HG03025 (cell line): ENCODE data around the gene CHN2.
"Not testable (repeated sequence)": the region's sequence is repeated elsewhere in the genome, so short reads cannot be mapped to it uniquely, and the experiment has no call there.

Experiments
- ATAC-seq: cut with Tn5 transposase; IDR thresholded peaks from one replicate; pipeline ENCODE4 v1.9.1; 2021; ENCODE audit warnings: mild to moderate bottlenecking, moderate library complexity; ENCODE audit not compliant: unreplicated experiment, low FRiP score

CHN2 gene

DNA sequence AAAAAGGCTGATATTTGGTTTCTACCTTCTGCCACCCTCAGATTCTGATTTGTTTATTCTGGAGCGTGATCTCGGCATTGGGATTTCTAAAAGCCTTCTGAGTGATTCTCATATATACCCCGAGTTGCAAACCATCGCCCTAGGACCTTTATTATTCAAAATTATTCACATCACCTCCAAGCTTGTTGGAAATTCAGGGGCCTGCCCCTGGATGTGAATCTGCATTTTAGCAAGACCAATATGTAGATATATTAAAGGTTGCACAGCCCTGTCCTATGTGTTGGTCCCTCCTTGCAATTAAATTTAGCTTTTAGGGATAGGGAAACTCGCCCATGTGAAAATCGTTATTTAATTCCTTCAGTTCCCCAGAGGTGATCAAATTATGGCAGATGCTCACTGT, 9.0 kb upstream of the CHN2 start:
- ATAC-seq: no peak

DNA sequence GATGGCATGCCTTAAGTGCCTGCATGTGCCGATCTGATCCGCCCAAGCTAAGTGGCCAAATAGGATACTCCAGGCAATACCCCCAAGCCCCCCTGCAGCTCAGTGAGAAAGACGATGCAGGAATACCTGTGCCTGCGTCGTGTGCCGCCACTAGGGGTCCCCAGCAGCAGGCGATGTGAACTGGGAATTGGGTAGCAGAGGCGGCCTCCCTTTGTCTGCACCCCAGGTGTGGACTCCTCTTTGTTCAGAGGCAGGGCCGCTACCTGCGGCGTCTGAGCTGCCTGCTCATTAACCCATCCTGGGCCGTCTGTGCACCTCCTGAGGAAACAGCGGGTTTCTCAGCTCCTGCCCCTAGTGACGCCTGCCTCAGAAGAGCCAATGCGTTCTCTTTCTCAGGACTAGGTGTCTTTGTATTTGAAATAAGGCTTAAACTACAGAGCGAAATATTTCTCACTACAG, 4.8 kb upstream of the CHN2 start:
- ATAC-seq: no peak

DNA sequence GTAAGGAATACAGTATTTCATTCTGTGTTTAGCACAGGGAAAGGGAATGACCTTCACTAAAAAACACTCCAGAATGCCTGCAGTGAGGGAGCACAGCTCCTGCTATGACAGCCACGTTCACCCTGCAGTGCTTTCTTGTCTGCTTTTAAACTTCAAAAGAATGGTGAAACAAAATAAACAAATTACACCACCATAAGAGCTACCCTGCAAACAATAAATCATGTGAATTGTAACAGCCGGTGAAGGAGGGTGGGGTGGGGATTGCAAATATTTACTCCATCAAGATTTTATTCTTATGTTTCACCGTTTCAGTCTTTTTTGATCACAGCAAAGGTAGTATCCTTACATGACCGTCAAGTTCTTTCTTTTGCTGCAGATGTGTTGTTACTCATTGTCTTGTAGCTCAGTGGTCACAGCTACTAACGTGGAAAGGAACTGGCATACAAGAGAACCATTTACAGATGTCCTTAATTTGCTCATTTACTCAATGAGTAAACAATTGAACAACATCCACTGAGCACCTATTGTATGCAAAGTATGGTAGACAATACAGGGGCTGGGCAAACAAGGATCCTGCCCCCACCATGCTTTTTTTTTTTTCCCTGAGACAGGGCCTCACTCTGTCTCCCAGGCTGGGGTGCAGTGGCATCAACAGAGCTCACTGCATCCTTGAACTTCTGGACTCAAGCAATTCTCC, 4.1 kb upstream of the CHN2 start:
- ATAC-seq: no peak

DNA sequence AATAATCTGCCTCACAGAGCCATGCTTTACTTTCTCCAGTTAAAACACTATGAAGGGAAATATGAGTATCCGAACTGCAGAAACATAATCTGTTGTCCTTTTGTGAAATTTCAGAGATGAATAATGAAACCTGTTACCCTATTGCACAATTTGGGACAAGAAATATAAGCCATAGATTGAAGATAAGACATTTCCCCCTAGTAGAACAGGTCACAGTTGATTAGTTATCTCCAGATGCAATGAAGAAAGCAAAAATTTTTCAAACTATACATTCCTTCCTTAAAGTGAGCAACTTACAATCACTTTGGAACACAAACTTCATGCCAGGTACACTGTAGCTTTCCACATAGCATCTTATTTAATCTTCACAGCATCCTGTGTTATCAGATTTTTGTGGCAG, 2.3 kb upstream of the CHN2 start:
- no peak for ATAC-seq

DNA sequence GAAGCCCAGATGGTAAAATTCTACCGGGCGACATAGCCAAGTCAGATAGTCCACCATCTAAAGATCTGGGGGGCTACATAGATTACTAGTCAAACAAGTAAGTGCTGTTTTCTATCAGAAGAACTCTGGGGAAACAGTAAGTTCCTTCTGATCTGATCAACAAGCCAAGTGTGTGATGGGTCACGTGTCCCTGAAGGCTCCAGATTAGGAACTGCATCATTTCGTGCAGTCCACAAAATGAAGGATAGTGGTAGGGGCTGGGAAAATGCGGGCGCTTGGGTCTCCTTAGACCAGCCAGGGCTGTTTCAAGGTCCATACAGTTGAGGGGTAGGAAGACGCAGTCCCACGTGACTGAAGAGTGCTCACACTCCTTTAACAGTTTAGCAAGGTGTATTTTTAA, 1.8 kb upstream of the CHN2 start:
- no peak for ATAC-seq

DNA sequence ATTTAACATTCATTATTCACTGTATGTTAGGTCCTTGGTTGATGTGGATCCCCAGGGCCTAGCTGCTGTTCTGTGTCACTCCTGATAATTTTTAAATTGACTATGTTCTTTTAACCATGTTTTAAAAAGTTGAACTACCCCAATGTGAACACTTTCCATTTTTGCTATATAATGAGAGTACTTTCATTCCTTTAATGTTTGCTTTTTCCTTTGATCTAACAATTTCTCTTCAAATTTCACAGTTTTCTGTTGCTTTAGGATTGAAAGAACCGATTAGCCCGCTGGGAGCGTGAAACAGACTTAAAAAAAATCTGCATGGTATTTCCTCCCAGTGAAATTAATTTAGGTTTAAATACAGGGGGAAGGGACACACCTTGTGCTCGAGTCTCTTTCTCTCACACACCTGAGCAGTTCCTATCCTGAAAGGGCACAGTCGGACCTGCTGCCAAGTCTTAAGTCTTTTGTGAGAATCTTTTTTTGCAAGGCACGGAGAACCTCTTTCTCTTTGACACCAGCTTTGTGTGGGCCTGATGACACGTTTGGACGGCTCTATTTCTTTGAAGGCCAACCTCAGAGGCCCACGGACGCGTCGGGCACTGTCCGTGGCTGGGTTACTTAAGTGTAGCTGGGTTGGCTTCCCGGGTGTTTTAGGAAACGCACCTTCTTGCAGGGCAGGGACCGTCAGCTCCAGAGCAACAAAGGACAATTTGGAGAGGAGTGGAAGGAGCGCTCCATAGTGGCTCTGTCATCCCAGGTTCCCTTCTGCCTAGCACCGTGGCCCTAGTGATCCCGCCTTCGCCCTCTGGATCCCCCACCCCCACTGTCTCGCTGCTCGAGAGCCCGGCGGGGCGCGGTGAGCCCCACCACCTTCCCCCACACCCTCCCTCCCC, 1.0 kb upstream of the CHN2 start:
- no peak for ATAC-seq

DNA sequence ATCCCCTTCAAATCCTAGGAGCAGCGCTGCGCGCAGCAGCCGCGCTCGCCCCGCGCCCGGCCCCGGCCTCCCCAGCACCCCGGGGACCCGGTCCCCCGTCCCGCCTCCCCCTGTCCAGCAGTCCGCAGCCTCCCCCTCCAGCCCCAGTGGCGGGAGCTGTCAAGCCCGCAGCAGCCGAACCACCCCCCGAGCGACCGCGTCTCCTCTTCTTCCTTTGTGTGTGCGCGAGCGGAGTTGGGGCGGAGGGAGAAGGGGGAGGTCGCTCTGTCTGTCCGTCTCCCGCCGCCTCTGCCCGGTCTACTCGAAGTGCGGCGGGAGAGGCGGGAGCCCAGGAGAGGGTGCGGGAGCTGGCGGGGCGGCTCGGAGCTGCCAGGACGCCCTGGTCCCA, 375 bp upstream of the CHN2 start:
- no peak for ATAC-seq

DNA sequence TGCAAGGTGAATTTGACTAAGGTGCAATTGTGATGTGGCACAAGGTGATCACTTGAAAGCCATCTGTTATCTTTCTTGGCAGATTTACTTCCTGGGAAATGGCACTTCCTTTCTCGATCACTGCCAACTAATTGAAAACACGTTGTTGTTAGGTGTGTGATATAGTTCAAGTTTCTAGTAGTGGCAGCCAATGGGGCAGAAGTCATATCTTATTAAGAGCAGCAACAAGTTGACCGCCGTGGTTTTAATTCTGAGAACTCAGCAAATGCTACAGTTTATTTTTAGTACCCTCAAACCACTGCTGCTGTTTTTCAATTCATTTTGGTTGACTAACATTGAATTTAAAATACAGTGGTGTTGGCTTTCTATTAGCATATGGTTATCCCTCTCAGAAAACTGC, 1.6 kb downstream of the CHN2 start:
- ATAC-seq: no peak

DNA sequence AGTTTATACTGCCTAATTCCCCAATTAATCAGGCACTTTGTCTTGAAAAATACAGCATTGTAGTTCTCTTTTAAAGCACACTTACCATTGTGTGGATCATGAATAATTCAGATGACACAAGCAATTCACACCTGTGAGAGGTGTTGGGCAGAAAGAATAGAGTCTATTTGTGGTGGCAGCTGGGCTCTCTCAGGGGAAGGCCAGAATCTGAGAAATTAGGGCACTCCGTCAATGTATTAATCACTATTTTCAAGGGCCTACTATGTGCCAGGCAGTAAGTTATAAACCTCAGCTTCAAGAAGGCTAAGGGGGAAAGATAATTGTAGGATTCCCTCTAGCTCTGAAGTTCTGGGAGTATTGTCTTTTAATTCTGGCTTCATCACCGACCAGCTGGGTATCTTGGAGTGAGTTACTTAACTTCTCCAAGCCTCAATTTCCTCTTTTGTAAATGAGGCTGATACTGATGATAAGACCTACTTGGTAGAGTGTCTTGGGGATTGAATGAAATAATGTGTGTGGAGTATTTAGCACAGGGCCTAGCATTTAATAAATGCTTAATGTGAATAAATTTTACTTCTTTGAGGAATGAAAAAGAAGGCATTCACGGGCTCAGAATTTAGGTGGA, 2.5 kb downstream of the CHN2 start:
- no peak for ATAC-seq

DNA sequence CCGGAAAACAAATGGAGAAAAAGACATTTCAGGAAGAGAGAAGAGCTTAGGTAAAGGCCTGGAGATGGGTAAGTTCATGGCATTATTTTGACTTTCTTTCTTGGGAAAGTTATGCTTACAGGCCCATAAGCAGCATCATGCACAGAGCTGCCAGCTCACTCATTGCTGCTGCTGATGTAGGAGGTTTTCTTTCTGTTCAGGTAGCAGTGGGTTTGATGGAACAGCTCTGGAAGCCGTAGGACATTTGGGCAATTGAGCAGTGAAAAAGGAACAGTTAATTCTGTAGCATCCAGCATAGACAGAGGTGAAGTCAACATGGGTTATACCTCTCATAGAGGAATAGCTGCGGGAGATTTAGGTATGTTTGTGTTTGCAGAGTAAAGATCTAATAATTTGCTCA, 3.3 kb downstream of the CHN2 start:
- no peak for ATAC-seq

DNA sequence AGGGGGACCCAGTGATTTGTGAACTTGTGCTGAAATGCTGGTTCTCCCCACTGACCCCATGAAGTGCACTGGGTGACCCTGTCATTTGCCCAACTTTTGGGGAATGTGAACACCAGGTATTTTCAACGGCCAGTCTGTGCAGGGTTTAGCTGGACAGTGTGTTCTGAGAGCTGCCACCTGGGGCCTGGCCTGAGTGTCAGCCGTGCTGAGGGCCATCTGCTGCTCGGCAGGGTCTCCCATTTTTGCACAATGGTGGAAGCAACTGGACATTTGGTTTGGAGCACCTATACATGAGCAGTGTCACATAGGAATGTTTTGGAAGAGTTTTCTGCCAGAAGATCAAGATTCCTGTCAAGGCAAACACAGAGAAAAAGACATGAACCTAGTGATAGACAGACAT, 5.2 kb downstream of the CHN2 start:
- ATAC-seq: no peak

DNA sequence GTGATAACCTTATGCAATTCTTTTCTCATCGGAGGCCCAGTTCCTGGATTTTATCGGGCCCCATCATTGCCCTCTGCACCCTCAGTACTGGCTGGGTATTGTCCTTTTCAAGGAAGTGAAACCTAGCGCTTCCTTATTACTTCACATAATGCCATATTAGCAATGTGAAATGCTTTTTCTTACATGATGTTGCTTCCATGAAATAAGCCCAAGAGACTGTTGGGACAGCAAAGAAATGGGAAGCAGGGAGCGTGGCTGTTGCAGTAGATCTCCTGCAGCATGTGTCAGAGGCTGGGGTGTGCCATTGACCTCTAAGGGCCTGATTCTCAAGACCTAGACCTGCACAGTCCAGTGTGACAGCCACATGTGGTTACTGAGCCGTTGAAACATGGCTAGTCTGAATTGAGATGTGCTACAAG, 8.1 kb downstream of the CHN2 start:
- ATAC-seq: no peak

DNA sequence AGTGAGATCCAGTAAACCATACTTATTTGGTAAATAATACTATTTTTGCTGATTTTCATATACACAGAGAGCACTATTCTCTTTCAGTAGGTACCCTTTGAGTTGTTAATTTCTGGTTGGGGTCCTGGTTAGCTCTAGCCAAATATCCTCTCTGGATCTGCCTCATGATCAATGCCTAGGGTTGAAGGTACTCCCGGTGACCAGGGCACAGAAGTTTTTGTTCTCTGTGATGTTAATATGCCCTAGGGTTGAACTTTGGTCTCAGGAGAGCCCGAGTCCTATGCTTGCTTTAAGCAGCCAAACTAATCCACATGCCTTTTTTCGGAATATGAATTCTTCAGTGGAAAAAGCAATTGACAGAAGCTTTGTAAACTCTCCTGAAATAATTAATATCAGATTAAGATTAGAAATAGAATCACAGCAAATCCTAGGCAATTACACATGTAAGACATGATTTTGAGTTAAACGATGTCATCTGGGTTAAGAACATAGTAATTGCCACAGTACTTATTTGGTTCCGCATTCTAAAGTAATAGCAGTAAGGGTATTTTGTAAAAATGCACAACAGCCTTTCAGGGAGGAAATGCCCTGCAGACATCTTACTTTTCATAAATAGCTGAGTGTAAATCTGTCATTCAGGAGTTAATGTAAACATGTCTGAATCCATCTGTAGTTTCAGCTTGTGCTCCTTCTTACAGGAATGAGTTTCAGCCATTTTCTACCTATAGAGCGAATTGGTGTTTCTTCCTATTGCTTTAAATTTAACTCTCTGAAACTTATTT, 10.1 kb downstream of the CHN2 start:
- no peak for ATAC-seq

DNA sequence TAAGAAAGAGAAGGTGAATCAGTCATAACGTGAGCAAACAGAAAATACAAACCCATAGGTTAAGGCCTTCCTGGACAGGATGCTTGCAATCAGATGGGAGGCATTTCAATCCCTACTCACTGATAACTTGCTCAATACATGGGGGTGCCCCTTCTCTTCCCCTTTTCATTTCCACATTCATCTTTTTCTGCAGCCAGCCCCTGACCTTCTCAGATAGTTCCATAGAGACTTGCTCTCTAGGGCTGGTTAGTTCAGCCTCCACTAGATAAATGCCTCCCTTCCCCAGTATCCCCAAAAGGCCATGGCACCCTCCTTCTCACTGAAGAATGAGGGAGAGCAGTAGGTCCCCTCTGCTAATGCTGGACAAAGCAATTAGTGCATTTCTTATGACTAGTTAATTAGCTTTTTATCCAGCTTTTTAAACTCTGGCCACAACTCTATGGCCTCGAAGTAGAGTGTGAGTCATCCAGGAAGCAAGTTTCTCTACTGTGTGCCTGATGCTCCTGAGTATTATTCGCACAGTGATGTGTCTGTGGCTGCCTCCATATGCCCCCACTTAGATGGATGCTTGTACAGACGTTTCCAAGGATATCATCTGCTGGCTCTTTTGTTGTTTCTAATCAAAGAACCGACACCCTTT, 12.7 kb downstream of the CHN2 start:
- no peak for ATAC-seq

DNA sequence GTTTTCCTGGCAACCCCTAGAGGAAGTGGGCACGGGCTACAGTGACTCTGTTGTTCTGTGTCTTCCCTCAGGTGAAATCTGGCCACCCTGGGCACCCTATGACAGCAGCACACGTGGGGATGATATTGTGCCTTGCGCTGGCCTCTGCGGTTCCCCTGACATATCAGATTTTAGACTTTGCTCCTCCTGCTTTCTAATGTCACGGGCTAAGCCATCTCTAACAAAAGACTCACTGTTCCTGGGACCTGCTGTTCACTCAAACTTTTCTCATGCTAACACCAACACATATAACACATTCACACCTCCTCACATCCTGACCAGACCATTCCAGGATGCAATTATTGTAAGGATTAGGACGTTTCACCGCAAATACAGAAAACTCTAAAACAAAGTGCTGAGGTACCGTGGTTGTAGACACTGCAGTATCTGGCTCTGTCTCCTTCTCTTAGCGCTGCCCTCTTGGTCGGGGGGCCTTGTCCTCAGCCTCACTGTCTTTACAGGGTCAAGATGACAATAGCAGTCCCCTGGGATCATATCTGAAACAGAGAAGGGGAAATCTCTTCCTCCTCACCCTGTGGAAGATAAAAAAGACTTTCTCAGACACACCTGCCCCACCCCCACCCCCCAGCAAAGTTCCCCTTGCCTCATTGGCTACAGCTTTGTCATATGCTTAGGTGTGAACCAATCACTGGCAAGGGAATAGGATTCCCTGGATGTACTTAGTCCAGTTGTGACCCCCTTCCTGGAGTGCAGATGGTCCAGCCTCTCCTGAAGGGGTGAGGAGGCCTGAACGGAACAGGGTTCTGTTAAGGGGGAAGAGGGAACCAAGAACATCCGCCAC, 14.1 kb downstream of the CHN2 start:
- no peak for ATAC-seq

DNA sequence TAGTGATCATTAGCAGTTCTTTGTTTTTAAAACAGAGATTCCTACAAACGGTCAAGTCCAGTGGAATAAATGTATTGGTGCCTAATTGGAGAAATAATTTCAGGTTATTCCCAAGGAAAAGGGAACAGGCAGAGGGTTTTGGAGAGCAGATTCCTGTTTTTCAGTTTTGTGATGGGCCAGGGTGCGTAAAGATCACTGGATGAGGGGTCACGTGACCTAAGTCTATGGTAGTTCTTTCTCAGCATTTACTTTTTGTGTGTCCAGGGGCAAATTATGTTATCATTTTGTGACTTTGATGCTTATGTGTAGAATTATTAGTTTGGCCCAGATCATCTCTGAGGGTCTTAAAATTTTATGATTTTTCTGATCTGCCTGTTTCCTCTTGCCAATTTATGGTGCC, 15.2 kb downstream of the CHN2 start:
- ATAC-seq: no peak

DNA sequence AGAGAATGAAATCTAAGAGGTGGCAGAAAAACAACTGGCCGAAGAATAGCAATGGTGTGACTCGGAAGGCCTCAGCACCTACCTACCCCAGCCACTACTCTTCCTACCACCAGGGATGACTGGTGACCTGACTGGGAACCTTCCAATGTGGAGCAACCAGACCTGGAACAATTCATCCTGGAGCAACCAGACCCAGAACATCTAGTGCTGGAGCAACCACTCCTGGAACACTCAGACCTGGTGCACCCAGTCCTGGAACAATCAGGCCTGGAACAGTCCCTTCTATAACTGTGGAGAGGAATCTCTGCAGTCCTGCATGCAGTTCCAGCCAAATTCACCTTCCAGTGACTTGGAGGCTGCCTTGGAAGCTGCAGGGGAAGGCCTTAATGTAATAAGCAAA, 18.2 kb downstream of the CHN2 start:
- ATAC-seq: not testable (repeated sequence)

DNA sequence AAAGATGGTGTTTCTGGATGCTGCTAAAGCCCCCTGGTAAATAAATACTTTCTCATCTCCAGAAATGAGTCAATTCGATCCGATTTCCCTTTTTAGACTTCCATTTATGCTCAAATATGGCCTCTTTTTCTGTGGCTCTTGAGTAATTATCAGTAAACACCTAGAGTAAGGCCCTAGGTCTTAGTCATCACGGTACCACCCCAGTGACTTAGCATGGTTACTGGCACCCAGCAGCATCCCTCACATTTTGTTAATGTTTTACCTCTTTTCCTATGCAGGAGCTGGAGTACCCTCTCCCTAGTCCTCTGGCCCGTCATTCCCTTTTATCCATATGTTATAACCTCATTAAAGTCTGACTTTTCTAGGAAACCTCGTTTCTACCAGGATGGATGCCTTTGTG, 19.5 kb downstream of the CHN2 start:
- ATAC-seq: no peak

DNA sequence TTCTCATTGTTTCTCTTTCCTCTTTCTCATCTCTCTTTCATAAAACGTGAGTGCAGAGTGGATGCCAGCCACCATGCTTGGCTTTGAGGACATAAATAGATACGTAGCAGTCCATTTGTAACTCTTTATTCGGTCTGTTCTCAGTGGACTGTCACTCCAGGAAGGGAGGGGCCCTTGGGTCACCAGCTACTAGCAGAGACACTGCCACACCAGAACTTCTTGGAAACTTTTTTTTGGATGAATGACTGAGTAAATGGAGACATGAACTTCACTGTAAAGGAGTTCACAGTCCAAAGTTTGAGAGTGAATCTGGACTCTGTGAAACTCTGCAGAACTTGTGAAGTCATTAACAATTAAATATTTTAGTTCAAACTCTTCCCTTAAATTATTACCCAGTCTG, 20.2 kb downstream of the CHN2 start:
- ATAC-seq: no peak
